ENCODE results near the gene AMH. TPM values are rescaled to one million over a fixed set of nuclear protein-coding genes. Genes with fewer than 3 reads are reported as not detected.

The AMH gene
- total and polyA plus RNA-seq, 2 of the 13 experiments (the other 11 are each of a cell fraction or from before 2014, with no cell fraction given), result 0.03 to 0.18 TPM

DNA sequence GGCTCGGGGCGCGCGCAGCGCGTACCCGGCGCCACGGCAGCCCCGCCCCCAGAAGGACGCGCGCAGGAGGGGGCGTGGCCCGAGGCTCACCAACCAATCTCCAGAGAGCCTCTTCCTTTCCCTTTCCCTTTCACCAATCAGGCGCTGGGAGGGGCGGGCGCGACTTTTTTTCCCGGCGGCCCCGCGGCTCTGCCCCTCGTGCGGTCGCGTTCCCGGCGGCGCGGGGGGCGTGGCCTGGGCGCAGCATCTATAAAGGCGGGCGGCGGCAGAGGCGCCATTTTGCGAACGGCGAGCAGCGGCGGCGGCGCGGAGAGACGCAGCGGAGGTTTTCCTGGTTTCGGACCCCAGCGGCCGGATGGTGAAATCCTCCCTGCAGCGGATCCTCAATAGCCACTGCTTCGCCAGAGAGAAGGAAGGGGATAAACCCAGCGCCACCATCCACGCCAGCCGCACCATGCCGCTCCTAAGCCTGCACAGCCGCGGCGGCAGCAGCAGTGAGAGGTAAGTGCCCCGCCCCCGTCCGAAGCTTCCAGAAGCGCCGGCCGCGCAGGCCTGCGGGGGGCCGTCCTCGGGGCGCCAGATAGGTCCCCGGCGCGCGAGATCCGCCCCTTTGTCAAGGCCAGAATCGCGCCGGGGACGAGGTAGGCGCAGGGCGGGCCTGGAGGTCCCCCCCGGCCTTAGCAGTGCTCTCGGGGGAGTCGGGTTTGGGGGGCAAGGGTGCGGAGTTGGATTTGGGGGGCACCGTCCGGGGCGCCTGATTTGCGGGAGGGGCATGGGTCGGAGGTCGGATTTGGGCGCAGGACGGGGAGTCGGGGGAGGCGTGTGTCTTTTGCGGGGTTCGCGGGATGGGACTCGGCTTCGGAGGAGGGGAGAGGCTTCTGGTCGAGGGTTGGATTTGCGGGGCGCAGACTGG is 20.4 kb downstream of the AMH start (continued):
- TF ChIP-seq ZNF674 (CRISPR knock-in tag; IDR thresholded peaks at IDR 0.05; ENCODE audit: low read depth), result 0 out of 2 replicates have a peak, but pooled peaks have one; percentile 42
- peak; percentile 30 for TF ChIP-seq PITX1 (CRISPR knock-in tag; IDR thresholded peaks at IDR 0.05)
- TF ChIP-seq, protein P1, sequence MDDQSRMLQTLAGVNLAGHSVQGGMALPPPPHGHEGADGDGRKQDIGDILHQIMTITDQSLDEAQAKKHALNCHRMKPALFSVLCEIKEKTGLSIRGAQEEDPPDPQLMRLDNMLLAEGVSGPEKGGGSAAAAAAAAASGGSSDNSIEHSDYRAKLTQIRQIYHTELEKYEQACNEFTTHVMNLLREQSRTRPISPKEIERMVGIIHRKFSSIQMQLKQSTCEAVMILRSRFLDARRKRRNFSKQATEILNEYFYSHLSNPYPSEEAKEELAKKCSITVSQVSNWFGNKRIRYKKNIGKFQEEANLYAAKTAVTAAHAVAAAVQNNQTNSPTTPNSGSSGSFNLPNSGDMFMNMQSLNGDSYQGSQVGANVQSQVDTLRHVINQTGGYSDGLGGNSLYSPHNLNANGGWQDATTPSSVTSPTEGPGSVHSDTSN (CRISPR knock-in tag; IDR thresholded peaks at IDR 0.05; ENCODE audit: borderline replicate concordance), result no peak
- TF ChIP-seq, protein P2, sequence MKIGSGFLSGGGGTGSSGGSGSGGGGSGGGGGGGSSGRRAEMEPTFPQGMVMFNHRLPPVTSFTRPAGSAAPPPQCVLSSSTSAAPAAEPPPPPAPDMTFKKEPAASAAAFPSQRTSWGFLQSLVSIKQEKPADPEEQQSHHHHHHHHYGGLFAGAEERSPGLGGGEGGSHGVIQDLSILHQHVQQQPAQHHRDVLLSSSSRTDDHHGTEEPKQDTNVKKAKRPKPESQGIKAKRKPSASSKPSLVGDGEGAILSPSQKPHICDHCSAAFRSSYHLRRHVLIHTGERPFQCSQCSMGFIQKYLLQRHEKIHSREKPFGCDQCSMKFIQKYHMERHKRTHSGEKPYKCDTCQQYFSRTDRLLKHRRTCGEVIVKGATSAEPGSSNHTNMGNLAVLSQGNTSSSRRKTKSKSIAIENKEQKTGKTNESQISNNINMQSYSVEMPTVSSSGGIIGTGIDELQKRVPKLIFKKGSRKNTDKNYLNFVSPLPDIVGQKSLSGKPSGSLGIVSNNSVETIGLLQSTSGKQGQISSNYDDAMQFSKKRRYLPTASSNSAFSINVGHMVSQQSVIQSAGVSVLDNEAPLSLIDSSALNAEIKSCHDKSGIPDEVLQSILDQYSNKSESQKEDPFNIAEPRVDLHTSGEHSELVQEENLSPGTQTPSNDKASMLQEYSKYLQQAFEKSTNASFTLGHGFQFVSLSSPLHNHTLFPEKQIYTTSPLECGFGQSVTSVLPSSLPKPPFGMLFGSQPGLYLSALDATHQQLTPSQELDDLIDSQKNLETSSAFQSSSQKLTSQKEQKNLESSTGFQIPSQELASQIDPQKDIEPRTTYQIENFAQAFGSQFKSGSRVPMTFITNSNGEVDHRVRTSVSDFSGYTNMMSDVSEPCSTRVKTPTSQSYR (CRISPR knock-in tag; IDR thresholded peaks at IDR 0.05; ENCODE audit: borderline replicate concordance), result no peak; the same call in 1 of the 2 replicates
- TF ChIP-seq, protein P3, sequence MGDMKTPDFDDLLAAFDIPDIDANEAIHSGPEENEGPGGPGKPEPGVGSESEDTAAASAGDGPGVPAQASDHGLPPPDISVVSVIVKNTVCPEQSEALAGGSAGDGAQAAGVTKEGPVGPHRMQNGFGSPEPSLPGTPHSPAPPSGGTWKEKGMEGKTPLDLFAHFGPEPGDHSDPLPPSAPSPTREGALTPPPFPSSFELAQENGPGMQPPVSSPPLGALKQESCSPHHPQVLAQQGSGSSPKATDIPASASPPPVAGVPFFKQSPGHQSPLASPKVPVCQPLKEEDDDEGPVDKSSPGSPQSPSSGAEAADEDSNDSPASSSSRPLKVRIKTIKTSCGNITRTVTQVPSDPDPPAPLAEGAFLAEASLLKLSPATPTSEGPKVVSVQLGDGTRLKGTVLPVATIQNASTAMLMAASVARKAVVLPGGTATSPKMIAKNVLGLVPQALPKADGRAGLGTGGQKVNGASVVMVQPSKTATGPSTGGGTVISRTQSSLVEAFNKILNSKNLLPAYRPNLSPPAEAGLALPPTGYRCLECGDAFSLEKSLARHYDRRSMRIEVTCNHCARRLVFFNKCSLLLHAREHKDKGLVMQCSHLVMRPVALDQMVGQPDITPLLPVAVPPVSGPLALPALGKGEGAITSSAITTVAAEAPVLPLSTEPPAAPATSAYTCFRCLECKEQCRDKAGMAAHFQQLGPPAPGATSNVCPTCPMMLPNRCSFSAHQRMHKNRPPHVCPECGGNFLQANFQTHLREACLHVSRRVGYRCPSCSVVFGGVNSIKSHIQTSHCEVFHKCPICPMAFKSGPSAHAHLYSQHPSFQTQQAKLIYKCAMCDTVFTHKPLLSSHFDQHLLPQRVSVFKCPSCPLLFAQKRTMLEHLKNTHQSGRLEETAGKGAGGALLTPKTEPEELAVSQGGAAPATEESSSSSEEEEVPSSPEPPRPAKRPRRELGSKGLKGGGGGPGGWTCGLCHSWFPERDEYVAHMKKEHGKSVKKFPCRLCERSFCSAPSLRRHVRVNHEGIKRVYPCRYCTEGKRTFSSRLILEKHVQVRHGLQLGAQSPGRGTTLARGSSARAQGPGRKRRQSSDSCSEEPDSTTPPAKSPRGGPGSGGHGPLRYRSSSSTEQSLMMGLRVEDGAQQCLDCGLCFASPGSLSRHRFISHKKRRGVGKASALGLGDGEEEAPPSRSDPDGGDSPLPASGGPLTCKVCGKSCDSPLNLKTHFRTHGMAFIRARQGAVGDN (CRISPR knock-in tag; IDR thresholded peaks at IDR 0.05), result peak; percentile 72
- no peak for TF ChIP-seq ZNF251 (CRISPR knock-in tag; IDR thresholded peaks at IDR 0.05)
- TF ChIP-seq CEBPG (CRISPR knock-in tag; IDR thresholded peaks at IDR 0.05), result peak; percentile 13; the same call in 1 of the 2 replicates
- TF ChIP-seq ZFYVE20 (CRISPR knock-in tag; IDR thresholded peaks at IDR 0.05; ENCODE audit: borderline replicate concordance, low read depth), result no peak
- TF ChIP-seq HMG20A (CRISPR knock-in tag; IDR thresholded peaks at IDR 0.05; ENCODE audit: borderline replicate concordance), result no peak
- no peak for TF ChIP-seq SMAD9 (CRISPR knock-in tag; IDR thresholded peaks at IDR 0.05)
- TF ChIP-seq RFX1 (IDR thresholded peaks at IDR 0.05), result no peak
- TF ChIP-seq KDM2A (CRISPR knock-in tag; IDR thresholded peaks at IDR 0.05; ENCODE audit: borderline replicate concordance, low read depth), result peak; percentile 76
- no peak for TF ChIP-seq ZFP41 (CRISPR knock-in tag; IDR thresholded peaks at IDR 0.05; ENCODE audit: borderline replicate concordance)
- TF ChIP-seq STAG1 (CRISPR knock-in tag; IDR thresholded peaks at IDR 0.05), result no peak
- TF ChIP-seq ZNF230 (CRISPR knock-in tag; IDR thresholded peaks at IDR 0.05), result peak; percentile 55; the same call in 1 of the 2 replicates
- no peak for TF ChIP-seq ZNF550 (CRISPR knock-in tag; IDR thresholded peaks at IDR 0.05; ENCODE audit: borderline replicate concordance)
- TF ChIP-seq NFKBIZ (CRISPR knock-in tag; IDR thresholded peaks at IDR 0.05), result no peak
- peak; percentile 87 for TF ChIP-seq NFYB (CRISPR knock-in tag; IDR thresholded peaks at IDR 0.05)
- no peak for TF ChIP-seq CREM (IDR thresholded peaks at IDR 0.05)
- TF ChIP-seq CREM (CRISPR knock-in tag; IDR thresholded peaks at IDR 0.05), result no peak
- peak; percentile 93 for TF ChIP-seq ZSCAN9 (CRISPR knock-in tag; IDR thresholded peaks at IDR 0.05; ENCODE audit: borderline replicate concordance)
- TF ChIP-seq ZNF124 (CRISPR knock-in tag; IDR thresholded peaks at IDR 0.05), result peak; percentile 76; the same call in 1 of the 2 replicates
- no peak for TF ChIP-seq FOXJ3 (CRISPR knock-in tag; IDR thresholded peaks at IDR 0.05; ENCODE audit: borderline replicate concordance)

All from HepG2 (cell line).